WTC11 (cell line): ENCODE data around the gene SBK3. TPM values are rescaled to one million over a fixed set of nuclear protein-coding genes. Genes with fewer than 3 reads are reported as not detected.
A peak's percentile ranks its signal among the peaks of the same experiment; 100 is the strongest.

Source experiments
- ATF1 ChIP-seq: sonication (generic); formaldehyde crosslinking; IDR thresholded peaks from 2 replicates; pipeline ENCODE4 v1.8.1; 2023; ENCODE audit warnings: mild to moderate bottlenecking, moderate library complexity, missing genetic modification reagents
- HMGA2 ChIP-seq: fragments of 250-450 bp; sonication (Bioruptor Pico); IDR thresholded peaks from 2 replicates; pipeline ENCODE4 v1.4.0; 2021; ENCODE audit warnings: mild to moderate bottlenecking, moderate library complexity
- JAZF1 ChIP-seq: fragments of 250-450 bp; sonication (Bioruptor Pico); IDR thresholded peaks from 2 replicates; pipeline ENCODE4 v1.9.0; 2021; ENCODE audit warnings: moderate library complexity, mild to moderate bottlenecking, inconsistent platforms
- KAT7 ChIP-seq: sonication (generic); formaldehyde crosslinking; IDR thresholded peaks from 2 replicates; pipeline ENCODE4 v1.8.1; 2023; ENCODE audit warnings: missing genetic modification reagents, mild to moderate bottlenecking, borderline replicate concordance
- RORB ChIP-seq: fragments of 250-450 bp; sonication (Bioruptor Pico); IDR thresholded peaks from 2 replicates; pipeline ENCODE4 v1.9.0; 2021; ENCODE audit warnings: mild to moderate bottlenecking
- SMAD4 ChIP-seq: sonication (generic); formaldehyde crosslinking; IDR thresholded peaks from 2 replicates; pipeline ENCODE4 v1.8.0; 2022; ENCODE audit warnings: mild to moderate bottlenecking, missing genetic modification reagents
- SOX15 ChIP-seq: fragments of 250-450 bp; sonication (Bioruptor Pico); IDR thresholded peaks from 2 replicates; pipeline ENCODE4 v1.9.0; 2021; ENCODE audit warnings: mild to moderate bottlenecking
- TP53 ChIP-seq: sonication (generic); formaldehyde crosslinking; IDR thresholded peaks from 2 replicates; pipeline ENCODE4 v1.8.1; 2023; ENCODE audit warnings: mild to moderate bottlenecking, missing genetic modification reagents
- ZNF219 ChIP-seq: sonication (generic); formaldehyde crosslinking; IDR thresholded peaks from 2 replicates; pipeline ENCODE4 v1.8.0; 2023; ENCODE audit warnings: missing genetic modification reagents, mild to moderate bottlenecking, borderline replicate concordance
- ZNF232 ChIP-seq: sonication (generic); formaldehyde crosslinking; IDR thresholded peaks from 2 replicates; pipeline ENCODE4 v1.8.0; 2022; ENCODE audit warnings: mild to moderate bottlenecking, missing genetic modification reagents
- total RNA-seq: library from RNA; stranded (reverse); gene quantifications from 3 replicates; pipeline ENCODE4 v1.2.3, GENCODE V29; 2021
- TF ChIP-seq, protein P1 (sequence below): fragments of 250-450 bp; sonication (Bioruptor Pico); IDR thresholded peaks from 2 replicates; pipeline ENCODE4 v1.9.0; 2021; ENCODE audit warnings: mild to moderate bottlenecking
- TF ChIP-seq, protein P2 (sequence below): sonication (generic); formaldehyde crosslinking; conservative IDR thresholded peaks from 2 replicates; pipeline ENCODE4 v1.8.1; 2023; ENCODE audit warnings: mild to moderate bottlenecking, low read depth, missing genetic modification reagents, moderate library complexity
- TF ChIP-seq, protein P3 (sequence below): sonication (generic); formaldehyde crosslinking; conservative IDR thresholded peaks from 2 replicates; pipeline ENCODE4 v1.8.1; 2022; ENCODE audit warnings: mild to moderate bottlenecking, missing genetic modification reagents
- TF ChIP-seq, protein P4 (sequence below): sonication (generic); formaldehyde crosslinking; IDR thresholded peaks from 2 replicates; pipeline ENCODE4 v1.8.1; 2022; ENCODE audit warnings: low read depth, mild to moderate bottlenecking, moderate library complexity, missing genetic modification reagents, borderline replicate concordance
- TF ChIP-seq, protein P5 (sequence below): fragments of 250-450 bp; sonication (Bioruptor Pico); conservative IDR thresholded peaks from 2 replicates; pipeline ENCODE4 v1.9.0; 2021; ENCODE audit warnings: mild to moderate bottlenecking
- TF ChIP-seq, protein P6 (sequence below): sonication (generic); formaldehyde crosslinking; IDR thresholded peaks from 2 replicates; pipeline ENCODE4 v1.8.0; 2022; ENCODE audit warnings: mild to moderate bottlenecking, missing genetic modification reagents
- TF ChIP-seq, protein P7 (sequence below): sonication (generic); formaldehyde crosslinking; IDR thresholded peaks from 2 replicates; pipeline ENCODE4 v1.8.1; 2023; ENCODE audit warnings: mild to moderate bottlenecking, missing genetic modification reagents, borderline replicate concordance
- TF ChIP-seq, protein P8 (sequence below): sonication (generic); formaldehyde crosslinking; IDR thresholded peaks from 2 replicates; pipeline ENCODE4 v1.8.0; 2023; ENCODE audit warnings: missing genetic modification reagents
- TF ChIP-seq, protein P9 (sequence below): fragments of 250-450 bp; sonication (Bioruptor Pico); IDR thresholded peaks from 2 replicates; pipeline ENCODE4 v1.9.0; 2021; ENCODE audit warnings: moderate library complexity, mild to moderate bottlenecking, inconsistent platforms, borderline replicate concordance
- TF ChIP-seq, protein P10 (sequence below): fragments of 250-450 bp; sonication (Bioruptor Pico); IDR thresholded peaks from 2 replicates; pipeline ENCODE4 v1.9.0; 2021; ENCODE audit warnings: mild to moderate bottlenecking, borderline replicate concordance

Gene SBK3
- total RNA-seq, 1 experiment from 2014 or later: 0.90 TPM

DNA sequence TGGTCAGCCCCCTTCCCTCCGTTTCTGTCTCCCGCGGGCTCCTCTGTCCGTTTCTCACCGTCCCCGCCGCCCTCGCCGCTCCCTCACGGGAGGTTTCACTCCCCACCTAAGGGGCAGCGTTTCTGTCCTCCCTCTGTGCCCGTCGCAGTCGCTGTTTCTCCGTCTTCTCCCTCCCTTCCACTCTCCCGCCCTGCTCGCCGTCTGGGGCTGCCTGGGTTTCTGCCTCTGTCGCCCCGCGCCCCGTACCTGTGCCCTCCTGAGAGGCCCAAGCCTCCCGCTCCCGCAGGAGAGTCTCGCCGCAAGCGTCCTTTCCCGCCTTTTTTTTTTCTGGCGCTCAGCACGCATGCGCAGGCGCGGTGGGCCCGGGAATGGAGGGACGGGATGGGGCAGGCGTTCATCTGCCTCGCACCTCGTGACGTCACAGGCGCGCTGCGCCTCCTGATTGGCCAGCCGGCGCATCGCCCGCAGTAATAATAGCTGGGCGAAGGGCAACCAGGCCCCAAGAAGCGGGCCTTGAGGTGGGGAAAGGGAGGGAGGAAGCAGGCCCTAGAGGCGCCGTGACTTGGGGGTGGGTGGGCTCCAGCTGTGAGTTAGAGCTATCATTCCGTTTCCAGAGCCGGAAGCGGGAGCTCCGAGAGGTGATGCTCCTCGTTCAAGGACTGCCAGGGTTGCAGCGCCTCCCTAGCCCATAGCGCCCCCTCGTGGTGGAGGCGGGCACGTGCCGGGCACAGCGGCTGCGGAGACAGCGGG, 41.7 kb downstream of the SBK3 start (continued):
- TF ChIP-seq, protein P1, sequence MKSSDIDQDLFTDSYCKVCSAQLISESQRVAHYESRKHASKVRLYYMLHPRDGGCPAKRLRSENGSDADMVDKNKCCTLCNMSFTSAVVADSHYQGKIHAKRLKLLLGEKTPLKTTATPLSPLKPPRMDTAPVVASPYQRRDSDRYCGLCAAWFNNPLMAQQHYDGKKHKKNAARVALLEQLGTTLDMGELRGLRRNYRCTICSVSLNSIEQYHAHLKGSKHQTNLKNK (CRISPR knock-in tag): no peak
- TF ChIP-seq ATF1 (CRISPR knock-in tag) (peak; percentile 97), KAT7 (no peak), ZNF219 (CRISPR knock-in tag) (peak; percentile 80; the same call in 1 of the 2 replicates), TP53 (peak; percentile 99), SMAD4 (CRISPR knock-in tag) (no peak), RORB (CRISPR knock-in tag) (no peak), HMGA2 (CRISPR knock-in tag) (no peak), ZNF232 (peak; percentile 99), JAZF1 (CRISPR knock-in tag) (no peak), SOX15 (CRISPR knock-in tag) (no peak)
- TF ChIP-seq, protein P2, sequence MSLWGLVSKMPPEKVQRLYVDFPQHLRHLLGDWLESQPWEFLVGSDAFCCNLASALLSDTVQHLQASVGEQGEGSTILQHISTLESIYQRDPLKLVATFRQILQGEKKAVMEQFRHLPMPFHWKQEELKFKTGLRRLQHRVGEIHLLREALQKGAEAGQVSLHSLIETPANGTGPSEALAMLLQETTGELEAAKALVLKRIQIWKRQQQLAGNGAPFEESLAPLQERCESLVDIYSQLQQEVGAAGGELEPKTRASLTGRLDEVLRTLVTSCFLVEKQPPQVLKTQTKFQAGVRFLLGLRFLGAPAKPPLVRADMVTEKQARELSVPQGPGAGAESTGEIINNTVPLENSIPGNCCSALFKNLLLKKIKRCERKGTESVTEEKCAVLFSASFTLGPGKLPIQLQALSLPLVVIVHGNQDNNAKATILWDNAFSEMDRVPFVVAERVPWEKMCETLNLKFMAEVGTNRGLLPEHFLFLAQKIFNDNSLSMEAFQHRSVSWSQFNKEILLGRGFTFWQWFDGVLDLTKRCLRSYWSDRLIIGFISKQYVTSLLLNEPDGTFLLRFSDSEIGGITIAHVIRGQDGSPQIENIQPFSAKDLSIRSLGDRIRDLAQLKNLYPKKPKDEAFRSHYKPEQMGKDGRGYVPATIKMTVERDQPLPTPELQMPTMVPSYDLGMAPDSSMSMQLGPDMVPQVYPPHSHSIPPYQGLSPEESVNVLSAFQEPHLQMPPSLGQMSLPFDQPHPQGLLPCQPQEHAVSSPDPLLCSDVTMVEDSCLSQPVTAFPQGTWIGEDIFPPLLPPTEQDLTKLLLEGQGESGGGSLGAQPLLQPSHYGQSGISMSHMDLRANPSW (CRISPR knock-in tag): peak; percentile 95; the same call in 1 of the 2 replicates
- TF ChIP-seq, protein P3, sequence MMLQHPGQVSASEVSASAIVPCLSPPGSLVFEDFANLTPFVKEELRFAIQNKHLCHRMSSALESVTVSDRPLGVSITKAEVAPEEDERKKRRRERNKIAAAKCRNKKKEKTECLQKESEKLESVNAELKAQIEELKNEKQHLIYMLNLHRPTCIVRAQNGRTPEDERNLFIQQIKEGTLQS: peak; percentile 84; the same call in 1 of the 2 replicates
- TF ChIP-seq, protein P4, sequence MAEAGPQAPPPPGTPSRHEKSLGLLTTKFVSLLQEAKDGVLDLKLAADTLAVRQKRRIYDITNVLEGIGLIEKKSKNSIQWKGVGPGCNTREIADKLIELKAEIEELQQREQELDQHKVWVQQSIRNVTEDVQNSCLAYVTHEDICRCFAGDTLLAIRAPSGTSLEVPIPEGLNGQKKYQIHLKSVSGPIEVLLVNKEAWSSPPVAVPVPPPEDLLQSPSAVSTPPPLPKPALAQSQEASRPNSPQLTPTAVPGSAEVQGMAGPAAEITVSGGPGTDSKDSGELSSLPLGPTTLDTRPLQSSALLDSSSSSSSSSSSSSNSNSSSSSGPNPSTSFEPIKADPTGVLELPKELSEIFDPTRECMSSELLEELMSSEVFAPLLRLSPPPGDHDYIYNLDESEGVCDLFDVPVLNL (CRISPR knock-in tag): peak; percentile 94
- TF ChIP-seq, protein P5, sequence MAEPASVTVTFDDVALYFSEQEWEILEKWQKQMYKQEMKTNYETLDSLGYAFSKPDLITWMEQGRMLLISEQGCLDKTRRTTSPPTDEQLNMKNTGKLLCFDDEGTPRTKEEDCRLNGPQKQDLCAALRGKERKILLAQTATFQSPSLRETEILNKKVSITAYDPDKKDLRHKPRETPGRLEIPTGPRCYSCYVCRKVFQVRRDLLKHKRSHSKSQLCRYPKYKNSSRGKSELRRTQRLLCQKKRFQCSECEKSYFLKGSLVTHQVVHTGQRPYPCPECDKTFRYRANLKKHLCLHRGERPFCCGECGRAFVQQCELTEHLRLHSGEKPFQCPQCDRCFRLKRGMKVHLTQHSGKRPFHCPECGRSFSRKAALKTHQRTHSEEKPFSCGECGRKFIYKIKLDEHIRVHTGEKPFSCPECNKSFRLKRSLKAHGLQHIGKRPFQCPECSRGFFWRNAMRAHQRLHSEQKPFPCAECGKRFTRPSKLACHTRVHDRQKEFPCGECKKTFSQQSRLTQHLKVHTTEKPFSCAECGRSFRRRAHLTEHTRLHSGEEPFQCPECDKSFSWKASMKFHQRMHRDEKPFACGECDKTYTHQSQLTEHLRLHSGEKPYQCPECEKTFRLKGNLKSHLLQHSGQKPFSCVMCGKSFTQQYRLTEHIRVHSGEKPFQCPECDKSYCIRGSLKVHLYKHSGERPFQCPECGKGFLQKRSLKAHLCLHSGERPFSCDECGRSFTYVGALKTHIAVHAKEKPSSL: no peak
- TF ChIP-seq, protein P6, sequence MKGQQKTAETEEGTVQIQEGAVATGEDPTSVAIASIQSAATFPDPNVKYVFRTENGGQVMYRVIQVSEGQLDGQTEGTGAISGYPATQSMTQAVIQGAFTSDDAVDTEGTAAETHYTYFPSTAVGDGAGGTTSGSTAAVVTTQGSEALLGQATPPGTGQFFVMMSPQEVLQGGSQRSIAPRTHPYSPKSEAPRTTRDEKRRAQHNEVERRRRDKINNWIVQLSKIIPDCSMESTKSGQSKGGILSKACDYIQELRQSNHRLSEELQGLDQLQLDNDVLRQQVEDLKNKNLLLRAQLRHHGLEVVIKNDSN (CRISPR knock-in tag): peak; percentile 88
- TF ChIP-seq, protein P7, sequence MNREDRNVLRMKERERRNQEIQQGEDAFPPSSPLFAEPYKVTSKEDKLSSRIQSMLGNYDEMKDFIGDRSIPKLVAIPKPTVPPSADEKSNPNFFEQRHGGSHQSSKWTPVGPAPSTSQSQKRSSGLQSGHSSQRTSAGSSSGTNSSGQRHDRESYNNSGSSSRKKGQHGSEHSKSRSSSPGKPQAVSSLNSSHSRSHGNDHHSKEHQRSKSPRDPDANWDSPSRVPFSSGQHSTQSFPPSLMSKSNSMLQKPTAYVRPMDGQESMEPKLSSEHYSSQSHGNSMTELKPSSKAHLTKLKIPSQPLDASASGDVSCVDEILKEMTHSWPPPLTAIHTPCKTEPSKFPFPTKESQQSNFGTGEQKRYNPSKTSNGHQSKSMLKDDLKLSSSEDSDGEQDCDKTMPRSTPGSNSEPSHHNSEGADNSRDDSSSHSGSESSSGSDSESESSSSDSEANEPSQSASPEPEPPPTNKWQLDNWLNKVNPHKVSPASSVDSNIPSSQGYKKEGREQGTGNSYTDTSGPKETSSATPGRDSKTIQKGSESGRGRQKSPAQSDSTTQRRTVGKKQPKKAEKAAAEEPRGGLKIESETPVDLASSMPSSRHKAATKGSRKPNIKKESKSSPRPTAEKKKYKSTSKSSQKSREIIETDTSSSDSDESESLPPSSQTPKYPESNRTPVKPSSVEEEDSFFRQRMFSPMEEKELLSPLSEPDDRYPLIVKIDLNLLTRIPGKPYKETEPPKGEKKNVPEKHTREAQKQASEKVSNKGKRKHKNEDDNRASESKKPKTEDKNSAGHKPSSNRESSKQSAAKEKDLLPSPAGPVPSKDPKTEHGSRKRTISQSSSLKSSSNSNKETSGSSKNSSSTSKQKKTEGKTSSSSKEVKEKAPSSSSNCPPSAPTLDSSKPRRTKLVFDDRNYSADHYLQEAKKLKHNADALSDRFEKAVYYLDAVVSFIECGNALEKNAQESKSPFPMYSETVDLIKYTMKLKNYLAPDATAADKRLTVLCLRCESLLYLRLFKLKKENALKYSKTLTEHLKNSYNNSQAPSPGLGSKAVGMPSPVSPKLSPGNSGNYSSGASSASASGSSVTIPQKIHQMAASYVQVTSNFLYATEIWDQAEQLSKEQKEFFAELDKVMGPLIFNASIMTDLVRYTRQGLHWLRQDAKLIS (CRISPR knock-in tag): peak; percentile 100
- TF ChIP-seq, protein P8, sequence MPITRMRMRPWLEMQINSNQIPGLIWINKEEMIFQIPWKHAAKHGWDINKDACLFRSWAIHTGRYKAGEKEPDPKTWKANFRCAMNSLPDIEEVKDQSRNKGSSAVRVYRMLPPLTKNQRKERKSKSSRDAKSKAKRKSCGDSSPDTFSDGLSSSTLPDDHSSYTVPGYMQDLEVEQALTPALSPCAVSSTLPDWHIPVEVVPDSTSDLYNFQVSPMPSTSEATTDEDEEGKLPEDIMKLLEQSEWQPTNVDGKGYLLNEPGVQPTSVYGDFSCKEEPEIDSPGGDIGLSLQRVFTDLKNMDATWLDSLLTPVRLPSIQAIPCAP (CRISPR knock-in tag): peak; percentile 99
- TF ChIP-seq, protein P9, sequence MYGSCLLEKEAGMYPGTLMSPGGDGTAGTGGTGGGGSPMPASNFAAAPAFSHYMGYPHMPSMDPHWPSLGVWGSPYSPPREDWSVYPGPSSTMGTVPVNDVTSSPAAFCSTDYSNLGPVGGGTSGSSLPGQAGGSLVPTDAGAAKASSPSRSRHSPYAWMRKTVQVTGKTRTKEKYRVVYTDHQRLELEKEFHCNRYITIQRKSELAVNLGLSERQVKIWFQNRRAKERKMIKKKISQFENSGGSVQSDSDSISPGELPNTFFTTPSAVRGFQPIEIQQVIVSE: no peak
- TF ChIP-seq, protein P10, sequence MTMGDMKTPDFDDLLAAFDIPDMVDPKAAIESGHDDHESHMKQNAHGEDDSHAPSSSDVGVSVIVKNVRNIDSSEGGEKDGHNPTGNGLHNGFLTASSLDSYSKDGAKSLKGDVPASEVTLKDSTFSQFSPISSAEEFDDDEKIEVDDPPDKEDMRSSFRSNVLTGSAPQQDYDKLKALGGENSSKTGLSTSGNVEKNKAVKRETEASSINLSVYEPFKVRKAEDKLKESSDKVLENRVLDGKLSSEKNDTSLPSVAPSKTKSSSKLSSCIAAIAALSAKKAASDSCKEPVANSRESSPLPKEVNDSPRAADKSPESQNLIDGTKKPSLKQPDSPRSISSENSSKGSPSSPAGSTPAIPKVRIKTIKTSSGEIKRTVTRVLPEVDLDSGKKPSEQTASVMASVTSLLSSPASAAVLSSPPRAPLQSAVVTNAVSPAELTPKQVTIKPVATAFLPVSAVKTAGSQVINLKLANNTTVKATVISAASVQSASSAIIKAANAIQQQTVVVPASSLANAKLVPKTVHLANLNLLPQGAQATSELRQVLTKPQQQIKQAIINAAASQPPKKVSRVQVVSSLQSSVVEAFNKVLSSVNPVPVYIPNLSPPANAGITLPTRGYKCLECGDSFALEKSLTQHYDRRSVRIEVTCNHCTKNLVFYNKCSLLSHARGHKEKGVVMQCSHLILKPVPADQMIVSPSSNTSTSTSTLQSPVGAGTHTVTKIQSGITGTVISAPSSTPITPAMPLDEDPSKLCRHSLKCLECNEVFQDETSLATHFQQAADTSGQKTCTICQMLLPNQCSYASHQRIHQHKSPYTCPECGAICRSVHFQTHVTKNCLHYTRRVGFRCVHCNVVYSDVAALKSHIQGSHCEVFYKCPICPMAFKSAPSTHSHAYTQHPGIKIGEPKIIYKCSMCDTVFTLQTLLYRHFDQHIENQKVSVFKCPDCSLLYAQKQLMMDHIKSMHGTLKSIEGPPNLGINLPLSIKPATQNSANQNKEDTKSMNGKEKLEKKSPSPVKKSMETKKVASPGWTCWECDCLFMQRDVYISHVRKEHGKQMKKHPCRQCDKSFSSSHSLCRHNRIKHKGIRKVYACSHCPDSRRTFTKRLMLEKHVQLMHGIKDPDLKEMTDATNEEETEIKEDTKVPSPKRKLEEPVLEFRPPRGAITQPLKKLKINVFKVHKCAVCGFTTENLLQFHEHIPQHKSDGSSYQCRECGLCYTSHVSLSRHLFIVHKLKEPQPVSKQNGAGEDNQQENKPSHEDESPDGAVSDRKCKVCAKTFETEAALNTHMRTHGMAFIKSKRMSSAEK (CRISPR knock-in tag): no peak
